Chondrocyte (in vitro differentiated cells): ENCODE data around the gene TEF. TPM values are rescaled to one million over a fixed set of nuclear protein-coding genes. Genes with fewer than 3 reads are reported as not detected.

Source experiments
- DNase-seq: peaks from one replicate; pipeline ENCODE4 v3.0.0; 2021; ENCODE audit warnings: mixed read lengths, low spot score
- H3K27ac Mint-ChIP-seq: one replicate; pipeline ENCODE4 v1.8.0; 2021; ENCODE audit warnings: mild to moderate bottlenecking, moderate library complexity, mixed read lengths; ENCODE audit not compliant: unreplicated experiment
- H3K27me3 Mint-ChIP-seq: 2 replicates; pipeline ENCODE4 v1.8.0; 2021; ENCODE audit warnings: low read depth, mixed read lengths
- H3K36me3 Mint-ChIP-seq: 2 replicates; pipeline ENCODE4 v1.8.0; 2021; ENCODE audit warnings: low read depth, mixed read lengths
- H3K4me1 Mint-ChIP-seq: 2 replicates; pipeline ENCODE4 v1.8.0; 2021; ENCODE audit warnings: low read depth, mild to moderate bottlenecking, mixed read lengths
- H3K4me3 Mint-ChIP-seq: one replicate; pipeline ENCODE4 v1.8.0; 2021; ENCODE audit warnings: mild to moderate bottlenecking, moderate library complexity, mixed read lengths; ENCODE audit not compliant: unreplicated experiment
- H3K9me3 Mint-ChIP-seq: 2 replicates; pipeline ENCODE4 v1.8.0; 2021; ENCODE audit warnings: low read depth, mixed read lengths
- total RNA-seq: library from RNA; stranded (reverse); gene quantifications from 3 replicates; pipeline ENCODE4 v1.2.1, GENCODE V29; 2021
- TF ChIP-seq, protein P1 (sequence below): fragments of 200-600 bp; sonication (generic); IDR thresholded peaks from 2 replicates; pipeline ENCODE4 v1.5.0; 2021; ENCODE audit warnings: antibody characterized with exemption, mild to moderate bottlenecking, moderate library complexity

Gene TEF
- total RNA-seq, 1 donor from 2014 or later: 3.2 TPM

DNA sequence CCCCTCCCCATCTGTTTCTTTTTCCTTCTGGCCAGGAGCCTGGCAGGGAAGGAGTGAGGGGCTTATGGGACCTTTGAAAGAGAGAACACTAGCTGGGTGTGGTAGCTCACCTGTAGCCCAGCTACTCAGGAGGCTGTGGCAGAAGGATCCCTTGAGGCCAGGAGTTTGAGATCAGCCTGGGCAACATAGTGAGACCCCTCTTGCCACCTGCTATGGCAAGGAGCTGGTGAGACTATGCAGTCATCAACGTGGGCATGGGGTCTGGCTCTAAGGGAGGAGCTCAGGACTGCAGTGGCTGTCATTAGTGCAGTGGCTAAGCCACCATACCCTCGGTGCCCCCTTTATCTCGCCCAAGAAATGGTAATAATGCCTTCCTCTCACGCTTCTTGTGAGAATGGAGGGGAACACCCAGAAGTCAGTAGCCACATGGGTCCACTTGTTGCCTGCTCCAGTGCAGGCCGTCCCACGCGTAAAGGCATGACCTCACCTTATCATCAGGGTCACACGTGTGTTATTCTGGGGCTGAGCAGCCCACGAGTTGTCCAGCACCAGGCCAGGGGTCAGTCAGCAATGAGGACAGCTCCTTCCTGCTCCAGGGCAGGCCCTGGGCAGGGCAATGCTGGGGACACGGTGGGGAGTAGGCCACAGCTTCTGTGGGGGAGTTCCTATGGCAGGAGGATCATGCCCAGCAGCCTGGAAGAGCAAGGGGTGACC is 27.7 kb upstream of the TEF start:
- Mint-ChIP-seq H3K27ac (no peak overlapping the region), H3K9me3 (no peaks in the 10 kb centered on the region), H3K36me3 (peaks cover 26% of the 10 kb centered on the region), H3K4me1 (peaks cover 21% of the 10 kb centered on the region), H3K27me3 (no peaks in the 10 kb centered on the region), H3K4me3 (no peak overlapping the region)
- DNase-seq: no peak
- TF ChIP-seq, protein P1, sequence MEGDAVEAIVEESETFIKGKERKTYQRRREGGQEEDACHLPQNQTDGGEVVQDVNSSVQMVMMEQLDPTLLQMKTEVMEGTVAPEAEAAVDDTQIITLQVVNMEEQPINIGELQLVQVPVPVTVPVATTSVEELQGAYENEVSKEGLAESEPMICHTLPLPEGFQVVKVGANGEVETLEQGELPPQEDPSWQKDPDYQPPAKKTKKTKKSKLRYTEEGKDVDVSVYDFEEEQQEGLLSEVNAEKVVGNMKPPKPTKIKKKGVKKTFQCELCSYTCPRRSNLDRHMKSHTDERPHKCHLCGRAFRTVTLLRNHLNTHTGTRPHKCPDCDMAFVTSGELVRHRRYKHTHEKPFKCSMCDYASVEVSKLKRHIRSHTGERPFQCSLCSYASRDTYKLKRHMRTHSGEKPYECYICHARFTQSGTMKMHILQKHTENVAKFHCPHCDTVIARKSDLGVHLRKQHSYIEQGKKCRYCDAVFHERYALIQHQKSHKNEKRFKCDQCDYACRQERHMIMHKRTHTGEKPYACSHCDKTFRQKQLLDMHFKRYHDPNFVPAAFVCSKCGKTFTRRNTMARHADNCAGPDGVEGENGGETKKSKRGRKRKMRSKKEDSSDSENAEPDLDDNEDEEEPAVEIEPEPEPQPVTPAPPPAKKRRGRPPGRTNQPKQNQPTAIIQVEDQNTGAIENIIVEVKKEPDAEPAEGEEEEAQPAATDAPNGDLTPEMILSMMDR: no peak

DNA sequence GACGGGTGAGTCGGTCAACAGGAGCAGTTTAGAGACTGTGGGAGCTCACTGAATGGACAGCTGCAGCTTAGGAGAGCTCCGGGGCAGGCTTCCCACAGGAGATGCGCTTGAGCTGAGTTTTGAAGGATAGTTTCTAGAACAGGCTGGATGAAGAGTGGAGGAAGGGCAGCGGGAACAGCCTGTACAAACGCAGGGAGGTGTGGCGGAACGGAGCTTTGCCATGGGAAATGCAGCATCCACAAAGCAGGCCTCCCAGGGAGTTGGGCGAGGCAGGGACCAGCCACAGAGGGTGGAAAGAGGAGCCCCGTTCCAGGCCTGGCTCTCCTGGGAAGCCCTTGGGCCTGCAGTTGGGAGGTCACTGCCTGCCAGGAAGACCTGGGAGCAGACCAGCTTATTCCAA is 26.8 kb upstream of the TEF start:
- TF ChIP-seq, protein P1: no peak
- H3K9me3 Mint-ChIP-seq: no peaks in the 10 kb centered on the region
- H3K4me3 Mint-ChIP-seq: no peak overlapping the region
- no peaks in the 10 kb centered on the region for H3K27me3 Mint-ChIP-seq
- H3K36me3 Mint-ChIP-seq: peaks cover 25% of the 10 kb centered on the region
- no peak overlapping the region for H3K27ac Mint-ChIP-seq
- peaks cover 21% of the 10 kb centered on the region for H3K4me1 Mint-ChIP-seq
- DNase-seq: no peak

DNA sequence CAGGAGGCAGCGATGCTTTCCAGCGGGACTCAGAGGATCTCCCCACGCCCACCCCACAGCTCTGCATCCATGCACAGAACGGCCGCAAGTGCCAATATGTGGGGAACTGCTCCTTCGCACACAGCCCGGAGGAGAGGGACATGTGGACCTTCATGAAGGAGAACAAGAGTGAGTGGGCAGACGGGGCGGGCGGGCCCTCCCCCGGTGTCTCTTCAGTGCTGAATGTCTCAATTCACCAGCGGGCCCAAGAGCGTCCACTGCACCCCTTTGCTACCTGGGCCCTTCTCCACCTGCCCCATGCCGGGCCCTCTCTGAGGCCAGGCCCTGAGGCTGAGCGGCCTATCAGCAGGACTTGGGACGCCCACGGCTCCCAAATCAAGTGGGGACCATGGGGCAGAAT is 25.8 kb upstream of the TEF start:
- no peak overlapping the region for H3K27ac Mint-ChIP-seq
- H3K4me3 Mint-ChIP-seq: no peak overlapping the region
- peaks cover 16% of the 10 kb centered on the region for H3K4me1 Mint-ChIP-seq
- no peaks in the 10 kb centered on the region for H3K9me3 Mint-ChIP-seq
- TF ChIP-seq, protein P1: no peak
- H3K27me3 Mint-ChIP-seq: no peaks in the 10 kb centered on the region
- DNase-seq: no peak
- peaks cover 16% of the 10 kb centered on the region for H3K36me3 Mint-ChIP-seq

DNA sequence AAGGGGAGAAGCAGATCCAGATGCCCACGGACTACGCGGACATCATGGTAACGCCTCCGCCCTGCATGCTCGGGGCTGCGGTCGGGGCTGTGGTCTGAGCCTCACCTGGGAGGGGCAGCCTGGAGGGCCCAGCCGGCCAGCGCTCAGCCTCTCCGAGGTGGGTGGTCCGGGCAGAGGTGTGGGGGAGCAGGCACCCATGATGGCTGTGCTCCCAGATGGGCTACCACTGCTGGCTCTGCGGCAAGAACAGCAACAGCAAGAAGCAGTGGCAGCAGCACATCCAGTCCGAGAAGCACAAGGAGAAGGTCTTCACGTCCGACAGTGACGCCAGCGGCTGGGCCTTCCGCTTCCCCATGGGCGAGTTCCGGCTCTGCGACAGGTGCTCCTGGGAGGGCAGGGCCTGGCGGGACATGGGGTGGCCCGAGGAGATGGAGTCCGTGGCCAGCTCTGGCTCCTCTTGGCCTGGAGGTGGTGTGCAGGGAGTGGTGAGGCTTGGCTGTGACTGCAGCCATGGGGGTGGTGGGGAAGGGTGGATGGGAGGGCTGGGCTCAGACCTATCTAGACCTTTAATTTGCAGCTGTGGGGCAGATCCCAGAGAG is 25.2 kb upstream of the TEF start:
- Mint-ChIP-seq H3K4me1 (peaks cover 15% of the 10 kb centered on the region), H3K27ac (no peak overlapping the region), H3K4me3 (no peak overlapping the region), H3K36me3 (peaks cover 17% of the 10 kb centered on the region), H3K9me3 (peaks cover 1% of the 10 kb centered on the region), H3K27me3 (no peaks in the 10 kb centered on the region)
- no peak for DNase-seq
- TF ChIP-seq, protein P1: no peak

DNA sequence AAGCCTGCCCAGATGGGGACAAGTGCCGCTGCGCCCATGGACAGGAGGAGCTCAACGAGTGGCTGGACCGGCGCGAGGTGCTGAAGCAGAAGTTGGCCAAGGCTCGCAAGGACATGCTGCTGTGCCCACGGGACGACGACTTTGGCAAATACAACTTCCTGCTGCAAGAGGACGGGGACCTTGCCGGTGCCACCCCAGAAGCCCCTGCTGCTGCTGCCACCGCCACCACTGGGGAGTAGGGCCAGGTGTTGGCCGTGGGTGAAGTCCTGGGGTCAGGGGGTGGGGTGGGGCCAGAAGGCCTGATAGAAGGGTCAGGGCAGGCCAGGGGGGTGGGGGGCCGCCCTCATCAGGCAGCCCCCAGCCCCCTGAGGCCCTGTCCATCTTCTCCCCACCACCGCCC is 24.6 kb upstream of the TEF start:
- Mint-ChIP-seq H3K4me3 (no peak overlapping the region), H3K27ac (no peak overlapping the region), H3K36me3 (peaks cover 16% of the 10 kb centered on the region), H3K27me3 (no peaks in the 10 kb centered on the region), H3K9me3 (peaks cover 3% of the 10 kb centered on the region), H3K4me1 (peaks cover 12% of the 10 kb centered on the region)
- TF ChIP-seq, protein P1: no peak
- DNase-seq: no peak
